ENCODE results near the gene SLC1A2.

- TF ChIP-seq CTCF (IDR thresholded peaks at IDR 0.05) (no peak), POLR2AphosphoS5 (IDR thresholded peaks at IDR 0.05) (no peak), POLR2A (IDR thresholded peaks at IDR 0.05; ENCODE audit: low read depth) (no peak)
These were observed 74.4 kb downstream of the SLC1A2 start for GRCh38 chr11:35344681-35345574.
